Measurements from ENCODE around the gene NKPD1. TPM values are rescaled to one million over a fixed set of nuclear protein-coding genes. Genes with fewer than 3 reads are reported as not detected.
A peak's percentile ranks its signal among the peaks of the same experiment; 100 is the strongest.

The NKPD1 gene
- total RNA-seq, 1 donor from 2014 or later, result 0.67 TPM

GRCh38 chr19:45195764-45196163, 35.0 kb upstream of the NKPD1 start:
- no peak for DNase-seq (ENCODE audit: low spot score)
- peaks cover 1% of the 10 kb centered on the region for H3K27me3 Mint-ChIP-seq (ENCODE audit: unreplicated experiment)
- no peak overlapping the region for H3K4me3 Mint-ChIP-seq (ENCODE audit: unreplicated experiment)
- no peaks in the 10 kb centered on the region for H3K9me3 Mint-ChIP-seq (ENCODE audit: unreplicated experiment)
- no peak for TF ChIP-seq CTCF (IDR thresholded peaks at IDR 0.05; ENCODE audit: unreplicated experiment)
- H3K27ac Mint-ChIP-seq (ENCODE audit: unreplicated experiment), result no peak overlapping the region
- H3K4me1 Mint-ChIP-seq (ENCODE audit: unreplicated experiment), result no peaks in the 10 kb centered on the region
- H3K36me3 Mint-ChIP-seq (ENCODE audit: low read depth, unreplicated experiment), result no peaks in the 10 kb centered on the region

GRCh38 chr19:45191375-45191774, 30.6 kb upstream of the NKPD1 start:
- no peak for TF ChIP-seq CTCF (IDR thresholded peaks at IDR 0.05; ENCODE audit: unreplicated experiment)
- DNase-seq (ENCODE audit: low spot score), result no peak
- peaks cover 3% of the 10 kb centered on the region for H3K27me3 Mint-ChIP-seq (ENCODE audit: unreplicated experiment)
- no peaks in the 10 kb centered on the region for H3K4me1 Mint-ChIP-seq (ENCODE audit: unreplicated experiment)
- H3K9me3 Mint-ChIP-seq (ENCODE audit: unreplicated experiment), result no peaks in the 10 kb centered on the region
- no peaks in the 10 kb centered on the region for H3K36me3 Mint-ChIP-seq (ENCODE audit: low read depth, unreplicated experiment)
- no peak overlapping the region for H3K27ac Mint-ChIP-seq (ENCODE audit: unreplicated experiment)
- H3K4me3 Mint-ChIP-seq (ENCODE audit: unreplicated experiment), result no peak overlapping the region

- DNase-seq (ENCODE audit: low spot score), result no peak
- peaks cover 6% of the 10 kb centered on the region for H3K27me3 Mint-ChIP-seq (ENCODE audit: unreplicated experiment)
- no peak overlapping the region for H3K4me3 Mint-ChIP-seq (ENCODE audit: unreplicated experiment)
- no peak overlapping the region for H3K27ac Mint-ChIP-seq (ENCODE audit: unreplicated experiment)
- H3K36me3 Mint-ChIP-seq (ENCODE audit: low read depth, unreplicated experiment), result no peaks in the 10 kb centered on the region
- peaks cover under 1% of the 10 kb centered on the region for H3K4me1 Mint-ChIP-seq (ENCODE audit: unreplicated experiment)
- TF ChIP-seq CTCF (IDR thresholded peaks at IDR 0.05; ENCODE audit: unreplicated experiment), result no peak
- H3K9me3 Mint-ChIP-seq (ENCODE audit: unreplicated experiment), result no peaks in the 10 kb centered on the region
Measured at GRCh38 chr19:45189971-45190370, 29.2 kb upstream of the NKPD1 start.

GRCh38 chr19:45187421-45188100, 26.8 kb upstream of the NKPD1 start:
- Mint-ChIP-seq H3K27ac (ENCODE audit: unreplicated experiment) (no peak overlapping the region), H3K9me3 (ENCODE audit: unreplicated experiment) (no peaks in the 10 kb centered on the region), H3K27me3 (ENCODE audit: unreplicated experiment) (peaks cover 5% of the 10 kb centered on the region), H3K4me3 (ENCODE audit: unreplicated experiment) (no peak overlapping the region), H3K36me3 (ENCODE audit: low read depth, unreplicated experiment) (peaks cover 4% of the 10 kb centered on the region), H3K4me1 (ENCODE audit: unreplicated experiment) (peaks cover 6% of the 10 kb centered on the region)
- DNase-seq (ENCODE audit: low spot score), result no peak
- peak; percentile 74 for TF ChIP-seq CTCF (IDR thresholded peaks at IDR 0.05; ENCODE audit: unreplicated experiment)

- Mint-ChIP-seq H3K9me3 (ENCODE audit: unreplicated experiment) (no peaks in the 10 kb centered on the region), H3K36me3 (ENCODE audit: low read depth, unreplicated experiment) (peaks cover 4% of the 10 kb centered on the region), H3K27ac (ENCODE audit: unreplicated experiment) (no peak overlapping the region), H3K4me3 (ENCODE audit: unreplicated experiment) (no peak overlapping the region), H3K4me1 (ENCODE audit: unreplicated experiment) (peaks cover 6% of the 10 kb centered on the region), H3K27me3 (ENCODE audit: unreplicated experiment) (peaks cover 5% of the 10 kb centered on the region)
- no peak for TF ChIP-seq CTCF (IDR thresholded peaks at IDR 0.05; ENCODE audit: unreplicated experiment)
- no peak for DNase-seq (ENCODE audit: low spot score)
Measured at GRCh38 chr19:45186509-45187334, 25.9 kb upstream of the NKPD1 start.

Measured in endothelial cell (in vitro differentiated cells).